Measurements from ENCODE around the gene MED31. TPM values are rescaled to one million over a fixed set of nuclear protein-coding genes. Genes with fewer than 3 reads are reported as not detected.

Gene MED31
- total and polyA plus RNA-seq, 2 donors (not counting 3 experiments of a cell fraction or from before 2014, with no cell fraction given) = 13.7 to 29.4 TPM

DNA sequence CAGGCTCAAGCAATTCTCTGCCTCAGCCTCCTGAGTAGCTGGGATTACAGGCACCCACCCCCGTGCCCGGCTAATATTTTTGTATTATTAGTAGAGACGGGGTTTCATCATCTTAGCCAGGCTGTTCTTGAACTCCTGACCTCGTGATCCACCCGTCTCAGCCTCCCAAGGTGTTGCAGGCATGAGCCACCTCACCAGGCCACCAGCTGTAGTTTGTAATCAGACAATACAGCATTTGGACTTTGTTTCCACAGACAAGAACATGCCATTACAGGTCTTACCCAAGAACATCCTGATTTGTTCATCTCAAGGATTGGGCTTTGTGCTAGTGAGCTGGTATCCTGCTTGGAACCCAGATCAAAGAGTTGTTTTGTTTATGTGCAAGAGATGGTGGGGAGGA, 30.3 kb upstream of the MED31 start:
- H3K27me3 ChIP-seq (ENCODE audit: control insufficient read depth in 2 of 2, insufficient read depth in 2 of 2, low read length in 2 of 2) = peaks cover 2 to 8% of the 10 kb centered on the region in 2 experiments
- no peak for TF ChIP-seq POLR2AphosphoS5 (IDR thresholded peaks at IDR 0.05; ENCODE audit: insufficient read depth, low read depth, low read length)
- TF ChIP-seq JUN (IDR thresholded peaks at IDR 0.05; ENCODE audit: borderline replicate concordance, insufficient read depth, insufficient read length, low read depth) = no peak
- no peak overlapping the region for H3K9ac ChIP-seq (replicated peaks; ENCODE audit: extremely low read depth, insufficient read depth, low read length)
- FAIRE-seq (no peak), DNase-seq (ENCODE audit: low read depth, low spot score) (no peak)
- H3K9me1 ChIP-seq (replicated peaks; ENCODE audit: control insufficient read depth, extremely low read depth, insufficient read depth, low read length) = no peaks in the 10 kb centered on the region
- BruUV-seq (replicated peaks) = no TSS peak
- dilution Hi-C loops (cut with MboI; ENCODE audit: extremely low pct_ligation_motif_present, low sequenced_read_pairs) = no loop called here
- H3K36me3 ChIP-seq (ENCODE audit: control insufficient read depth in 2 of 2, extremely low read depth in 1 of 2, insufficient read depth in 2 of 2, low read length in 2 of 2) = no peaks in the 10 kb centered on the region
- H2AFZ ChIP-seq (ENCODE audit: low read depth, low read length) = no peak overlapping the region
- no peaks in the 10 kb centered on the region for H4K20me1 ChIP-seq (replicated peaks; ENCODE audit: control insufficient read depth, extremely low read depth, insufficient read depth, low read length)
- H3K4me3 ChIP-seq (replicated peaks in 1 of 3; ENCODE audit: insufficient read depth in 1 of 3, low read depth in 1 of 3, low read length in 3 of 3) = no peak overlapping the region
- H3K79me2 ChIP-seq (ENCODE audit: control insufficient read depth, insufficient read depth, low read length) = no peaks in the 10 kb centered on the region
- ChIA-PET POLR2A (no interaction called here), CTCF (no interaction called here)
- H3K4me1 ChIP-seq (ENCODE audit: control insufficient read depth, extremely low read depth, insufficient read depth, low read length) = no peaks in the 10 kb centered on the region
- H3K27ac ChIP-seq (ENCODE audit: insufficient read depth, low read depth, low read length) = no peak overlapping the region
- intact Hi-C loops (cut with micrococcal nuclease) = no loop called here
- H3K4me2 ChIP-seq (ENCODE audit: insufficient read depth, low read length) = no peak overlapping the region
- H3K9me3 ChIP-seq (replicated peaks; ENCODE audit: control insufficient read depth, insufficient read depth, low read length) = no peaks in the 10 kb centered on the region

DNA sequence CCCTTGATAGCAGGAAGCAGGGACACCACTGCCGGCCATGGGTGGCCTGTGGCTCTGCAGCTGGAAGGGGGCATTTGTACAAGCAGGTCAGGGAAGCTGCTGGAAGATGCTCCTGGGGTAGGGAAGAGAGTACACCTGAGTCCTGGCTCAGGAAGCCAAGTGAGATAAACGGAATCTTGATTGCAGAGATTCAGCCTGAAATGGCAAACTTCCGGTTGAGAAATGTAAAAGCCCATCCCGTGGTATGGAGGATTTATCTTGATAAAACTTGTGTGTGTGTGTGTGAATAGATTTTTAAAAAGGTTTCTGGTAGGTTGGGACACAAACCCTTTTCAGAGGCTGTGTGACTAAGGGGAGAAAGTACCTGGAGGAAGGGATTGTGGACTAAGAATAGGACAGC, 29.8 kb upstream of the MED31 start:
- CTCF ChIA-PET = no interaction called here
- no peak for DNase-seq (ENCODE audit: low read depth, low spot score)

More for the DNA sequence above, 29.8 kb upstream of the MED31 start:
- Histone ChIP-seq H3K4me3 (replicated peaks in 1 of 3; ENCODE audit: insufficient read depth in 1 of 3, low read depth in 1 of 3, low read length in 3 of 3) (no peak overlapping the region), H2AFZ (ENCODE audit: low read depth, low read length) (no peak overlapping the region), H4K20me1 (replicated peaks; ENCODE audit: control insufficient read depth, extremely low read depth, insufficient read depth, low read length) (no peaks in the 10 kb centered on the region), H3K4me2 (ENCODE audit: insufficient read depth, low read length) (no peak overlapping the region), H3K79me2 (ENCODE audit: control insufficient read depth, insufficient read depth, low read length) (no peaks in the 10 kb centered on the region), H3K9me1 (replicated peaks; ENCODE audit: control insufficient read depth, extremely low read depth, insufficient read depth, low read length) (no peaks in the 10 kb centered on the region), H3K9me3 (replicated peaks; ENCODE audit: control insufficient read depth, insufficient read depth, low read length) (no peaks in the 10 kb centered on the region), H3K36me3 (ENCODE audit: control insufficient read depth in 2 of 2, extremely low read depth in 1 of 2, insufficient read depth in 2 of 2, low read length in 2 of 2) (no peaks in the 10 kb centered on the region), H3K27me3 (ENCODE audit: control insufficient read depth in 2 of 2, insufficient read depth in 2 of 2, low read length in 2 of 2) (peaks cover 2 to 7% of the 10 kb centered on the region in 2 experiments), H3K27ac (ENCODE audit: insufficient read depth, low read depth, low read length) (no peak overlapping the region), H3K4me1 (ENCODE audit: control insufficient read depth, extremely low read depth, insufficient read depth, low read length) (no peaks in the 10 kb centered on the region), H3K9ac (replicated peaks; ENCODE audit: extremely low read depth, insufficient read depth, low read length) (no peak overlapping the region)
- no peak for FAIRE-seq
- POLR2A ChIA-PET = no interaction called here
- BruUV-seq (replicated peaks) = no TSS peak
- dilution Hi-C loops (cut with MboI; ENCODE audit: extremely low pct_ligation_motif_present, low sequenced_read_pairs) = no loop called here
- TF ChIP-seq FOS (IDR thresholded peaks at IDR 0.05; ENCODE audit: borderline replicate concordance, insufficient read depth, low read length) = no peak
- TF ChIP-seq, protein P1, sequence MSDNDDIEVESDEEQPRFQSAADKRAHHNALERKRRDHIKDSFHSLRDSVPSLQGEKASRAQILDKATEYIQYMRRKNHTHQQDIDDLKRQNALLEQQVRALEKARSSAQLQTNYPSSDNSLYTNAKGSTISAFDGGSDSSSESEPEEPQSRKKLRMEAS (IDR thresholded peaks at IDR 0.05; ENCODE audit: insufficient read depth, insufficient read length) = no peak
- no peak for TF ChIP-seq EZH2 (IDR thresholded peaks at IDR 0.05; ENCODE audit: borderline replicate concordance, low read depth, low read length, severe bottlenecking)
- no peak for TF ChIP-seq POLR2A (IDR thresholded peaks at IDR 0.05; ENCODE audit: low read depth, low read length)
- no peak for TF ChIP-seq JUN (IDR thresholded peaks at IDR 0.05; ENCODE audit: borderline replicate concordance, insufficient read depth, insufficient read length, low read depth)
- TF ChIP-seq, protein P2, sequence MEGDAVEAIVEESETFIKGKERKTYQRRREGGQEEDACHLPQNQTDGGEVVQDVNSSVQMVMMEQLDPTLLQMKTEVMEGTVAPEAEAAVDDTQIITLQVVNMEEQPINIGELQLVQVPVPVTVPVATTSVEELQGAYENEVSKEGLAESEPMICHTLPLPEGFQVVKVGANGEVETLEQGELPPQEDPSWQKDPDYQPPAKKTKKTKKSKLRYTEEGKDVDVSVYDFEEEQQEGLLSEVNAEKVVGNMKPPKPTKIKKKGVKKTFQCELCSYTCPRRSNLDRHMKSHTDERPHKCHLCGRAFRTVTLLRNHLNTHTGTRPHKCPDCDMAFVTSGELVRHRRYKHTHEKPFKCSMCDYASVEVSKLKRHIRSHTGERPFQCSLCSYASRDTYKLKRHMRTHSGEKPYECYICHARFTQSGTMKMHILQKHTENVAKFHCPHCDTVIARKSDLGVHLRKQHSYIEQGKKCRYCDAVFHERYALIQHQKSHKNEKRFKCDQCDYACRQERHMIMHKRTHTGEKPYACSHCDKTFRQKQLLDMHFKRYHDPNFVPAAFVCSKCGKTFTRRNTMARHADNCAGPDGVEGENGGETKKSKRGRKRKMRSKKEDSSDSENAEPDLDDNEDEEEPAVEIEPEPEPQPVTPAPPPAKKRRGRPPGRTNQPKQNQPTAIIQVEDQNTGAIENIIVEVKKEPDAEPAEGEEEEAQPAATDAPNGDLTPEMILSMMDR (IDR thresholded peaks at IDR 0.05; ENCODE audit: extremely low read depth in 1 of 2, insufficient read depth in 1 of 2, low read depth in 1 of 2, low read length in 2 of 2) = no peak
- no peak for TF ChIP-seq POLR2AphosphoS5 (IDR thresholded peaks at IDR 0.05; ENCODE audit: insufficient read depth, low read depth, low read length)
- no peak for TF ChIP-seq MYC (IDR thresholded peaks at IDR 0.05; ENCODE audit: low read depth, low read length)
- no peak for TF ChIP-seq GATA2 (IDR thresholded peaks at IDR 0.05; ENCODE audit: insufficient read depth, insufficient read length, low read depth, low read length)
- intact Hi-C loops (cut with micrococcal nuclease) = no loop called here

Measured in endothelial cell of umbilical vein (primary cell).